ENCODE data around the gene PHLDA1.
A peak's percentile ranks its signal among the peaks of the same experiment; 100 is the strongest.
"Not testable (repeated sequence)": the region's sequence is repeated elsewhere in the genome, so short reads cannot be mapped to it uniquely, and the experiment has no call there.

PHLDA1 gene

DNA sequence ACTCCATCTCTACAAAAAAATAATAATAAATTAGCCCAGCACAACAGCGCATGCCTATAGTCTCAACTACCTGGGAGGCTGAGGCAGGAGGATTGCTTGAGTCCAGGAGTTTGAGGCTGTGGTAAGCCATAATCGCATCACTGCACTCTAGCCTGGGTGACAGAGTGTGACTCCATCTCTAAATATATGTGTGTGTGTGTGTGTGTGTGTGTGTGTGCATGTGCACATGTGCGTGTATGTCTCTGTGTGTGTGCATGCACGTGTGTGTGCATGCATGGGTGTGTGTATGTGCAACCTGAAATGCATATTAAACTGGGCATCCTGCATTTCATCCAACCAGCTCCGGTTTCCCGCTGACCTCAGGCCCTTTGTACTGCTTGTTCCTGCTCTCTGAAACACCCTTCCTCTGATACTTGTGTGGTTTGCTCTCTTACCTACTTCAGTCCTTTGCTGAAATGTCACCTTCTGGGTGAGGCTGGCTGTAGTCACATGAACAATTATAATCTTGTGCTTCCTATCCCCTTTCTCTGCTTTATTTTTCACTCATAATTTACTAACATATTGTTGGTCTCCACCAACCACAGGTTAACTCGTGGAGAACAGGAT, 46.9 kb downstream of the PHLDA1 start:
- DNase-seq: no peak

DNA sequence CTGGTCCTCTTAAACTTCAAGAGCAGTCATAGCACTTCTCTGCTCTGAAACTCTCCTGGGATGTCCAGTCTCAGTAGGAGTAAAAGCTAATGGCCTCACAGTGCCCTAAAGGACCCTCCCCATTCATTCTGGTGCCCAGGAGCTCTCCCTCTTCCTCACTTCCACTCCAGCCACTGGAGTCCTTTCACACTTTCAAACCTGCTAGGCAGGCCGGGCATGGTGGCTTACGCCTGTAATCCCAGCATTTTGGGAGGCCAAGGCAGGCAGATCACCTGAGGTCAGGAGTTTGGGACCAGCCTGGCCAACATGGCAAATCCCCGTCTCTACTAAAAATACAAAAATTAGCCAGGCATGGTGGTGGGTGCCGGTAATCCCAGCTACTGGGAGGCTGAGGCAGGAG, 47.7 kb downstream of the PHLDA1 start:
- DNase-seq: not testable (repeated sequence)

DNA sequence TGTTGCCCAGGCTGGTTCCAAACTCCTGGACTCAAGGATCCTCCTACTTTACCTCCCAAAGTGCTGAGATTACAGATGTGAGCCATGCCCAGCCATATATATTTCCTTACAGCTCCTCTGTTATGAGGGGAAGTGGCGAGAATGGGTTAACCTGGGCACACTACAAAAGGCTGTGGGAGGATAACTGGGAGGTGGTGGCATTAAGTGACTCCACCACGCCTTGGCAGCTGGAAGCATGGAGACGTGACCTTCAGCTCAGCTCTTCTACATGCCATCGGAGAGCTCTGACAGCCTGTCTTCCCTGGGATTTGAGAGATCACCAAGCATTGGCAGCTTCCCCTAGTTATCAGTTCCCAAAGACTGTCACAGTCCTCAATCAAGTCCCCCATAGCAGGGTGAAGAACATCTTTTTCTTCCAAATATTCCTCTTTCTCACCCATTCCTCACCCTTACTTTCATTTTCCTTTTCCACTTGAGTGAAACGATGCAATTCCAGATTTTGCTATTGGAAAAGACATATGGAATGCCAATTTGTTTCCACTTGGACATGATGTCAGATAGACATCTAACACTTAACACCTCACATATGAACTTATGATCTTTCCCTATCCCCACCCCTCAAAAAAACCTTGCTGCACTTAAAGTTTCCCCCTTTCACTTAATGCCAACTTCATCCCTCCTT, 48.5 kb downstream of the PHLDA1 start:
- DNase-seq: no peak

DNA sequence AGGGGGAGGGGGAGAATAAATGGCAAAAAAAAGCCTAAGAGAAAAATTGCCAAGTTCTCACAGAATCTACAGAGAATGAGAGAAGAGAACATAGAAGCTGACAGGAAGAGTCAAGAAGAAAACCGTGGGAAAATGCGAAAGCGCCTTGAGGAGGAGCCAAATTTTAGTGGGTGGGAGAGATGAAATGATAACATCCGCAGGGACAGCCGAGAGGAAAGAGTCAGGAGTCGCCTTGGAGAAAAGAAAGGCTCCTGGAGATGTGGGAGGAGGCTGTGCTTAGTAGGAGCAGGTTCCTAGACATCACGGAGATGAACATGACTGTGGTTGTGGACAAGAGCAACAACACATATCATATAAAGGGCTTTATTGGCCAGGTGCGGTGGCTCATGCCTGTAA, 49.4 kb downstream of the PHLDA1 start:
- no peak for DNase-seq

DNA sequence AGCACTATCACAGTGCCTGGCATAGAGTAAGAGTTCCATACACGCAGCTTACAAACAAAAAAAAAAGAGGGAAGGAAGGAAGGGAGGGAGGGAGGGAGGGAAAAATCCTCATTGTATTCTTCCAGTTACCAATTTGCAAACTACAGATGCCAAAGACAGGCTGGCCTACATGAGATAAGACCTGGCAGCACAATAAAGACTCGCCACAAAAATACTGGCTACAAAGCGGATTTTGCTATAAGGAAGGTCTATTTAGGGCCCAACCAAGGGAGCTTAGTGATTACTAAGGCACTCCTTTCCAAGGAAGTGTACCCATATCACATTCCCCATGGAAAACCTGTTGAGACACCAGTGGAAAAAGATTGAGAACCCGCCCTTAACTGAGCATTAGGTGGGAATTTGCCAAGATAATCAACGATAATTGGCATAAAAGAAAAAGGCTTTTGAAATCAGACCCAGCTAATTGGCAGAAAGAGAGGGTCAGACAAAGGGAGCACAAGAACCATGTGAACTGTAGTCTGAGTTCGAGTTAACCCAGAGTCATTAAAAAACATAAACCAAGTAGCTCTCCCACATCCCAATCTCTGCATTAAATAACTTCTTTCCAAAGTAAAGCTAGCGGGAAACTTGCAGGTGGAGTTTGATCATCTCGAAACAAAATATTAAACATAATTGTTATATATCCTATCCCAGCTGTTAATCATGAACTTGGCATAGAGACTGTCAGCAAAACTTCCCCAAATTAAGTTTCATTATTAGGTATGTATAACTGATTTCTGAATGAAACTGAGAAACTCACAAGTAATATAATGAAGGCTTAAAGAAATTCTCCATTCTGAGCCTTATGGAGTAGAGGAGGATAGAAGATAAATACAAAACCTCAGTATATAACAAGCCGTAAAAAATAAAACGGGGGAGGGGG, 50.1 kb downstream of the PHLDA1 start:
- no peak for DNase-seq

DNA sequence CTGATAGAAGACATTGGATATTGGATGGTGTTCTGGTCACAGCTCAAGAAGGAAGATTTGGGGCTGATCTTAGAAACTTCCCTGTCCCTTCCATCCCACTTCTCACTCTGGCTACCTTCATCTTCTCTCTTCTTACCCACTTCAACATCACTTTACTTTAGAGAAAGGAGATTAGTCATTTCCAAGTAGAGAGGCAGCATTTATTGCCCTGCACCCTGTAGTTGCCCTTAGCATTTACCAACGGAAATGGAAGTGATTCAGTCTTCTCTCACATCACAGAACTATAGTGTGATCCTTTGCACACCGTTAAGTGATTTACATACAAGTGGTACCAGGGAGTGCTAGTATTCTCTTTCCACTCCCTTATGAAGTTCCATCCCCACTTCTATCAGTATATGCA, 52.4 kb downstream of the PHLDA1 start:
- DNase-seq: peak in 1 of 2 experiments; percentile 49

DNA sequence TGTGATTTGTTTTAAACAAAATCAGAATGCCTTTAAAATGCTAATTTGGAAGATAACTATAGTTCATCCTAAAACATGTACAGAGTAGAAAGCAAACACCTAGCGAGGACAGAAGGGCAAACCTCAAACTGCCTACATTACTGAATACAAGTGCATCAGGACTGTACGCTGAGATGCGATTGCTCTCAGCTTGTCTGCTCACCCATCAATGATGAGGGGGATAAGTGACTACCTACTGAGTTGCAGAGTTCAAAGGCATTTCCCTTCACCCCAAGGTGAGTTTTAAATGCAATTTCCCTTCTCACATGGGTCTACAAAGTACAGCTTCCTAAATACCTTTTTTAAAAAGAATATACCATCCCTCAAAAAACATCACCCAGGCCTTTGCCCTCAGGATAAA, 52.9 kb downstream of the PHLDA1 start:
- DNase-seq: no peak

DNA sequence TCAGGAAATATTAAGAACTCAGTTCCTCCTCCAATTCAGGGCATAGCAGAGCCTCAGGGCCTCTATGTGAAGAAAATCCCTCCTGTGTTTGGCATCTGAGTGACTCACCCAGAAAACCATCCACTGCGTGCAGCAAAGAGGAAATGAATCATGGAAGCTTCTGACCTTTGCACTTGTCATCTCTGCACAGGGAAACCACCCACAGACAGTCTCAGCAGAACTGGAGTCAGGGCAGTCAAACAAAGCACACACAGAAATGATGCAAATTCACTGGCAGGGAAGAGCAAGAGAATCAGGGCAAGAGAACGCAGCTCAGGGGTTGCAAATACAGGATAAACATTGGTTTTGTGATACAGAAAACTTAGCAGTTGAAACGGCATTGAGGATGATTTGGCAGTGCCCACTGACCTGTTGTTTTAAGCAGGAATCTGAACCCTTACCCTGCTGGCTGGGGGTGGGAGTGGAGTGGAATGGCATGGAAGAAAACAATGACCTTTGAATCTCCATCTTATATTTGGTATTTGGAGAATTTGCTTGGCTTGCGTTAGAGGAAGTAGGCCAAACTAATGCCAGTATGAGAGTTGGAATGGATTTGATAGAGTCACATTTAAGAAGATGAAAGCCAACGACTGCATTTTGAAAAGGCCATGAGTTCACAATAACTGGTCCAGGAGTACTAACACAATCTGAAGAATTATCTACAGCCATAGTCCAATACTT, 53.5 kb downstream of the PHLDA1 start:
- peak; percentile 99 for DNase-seq

DNA sequence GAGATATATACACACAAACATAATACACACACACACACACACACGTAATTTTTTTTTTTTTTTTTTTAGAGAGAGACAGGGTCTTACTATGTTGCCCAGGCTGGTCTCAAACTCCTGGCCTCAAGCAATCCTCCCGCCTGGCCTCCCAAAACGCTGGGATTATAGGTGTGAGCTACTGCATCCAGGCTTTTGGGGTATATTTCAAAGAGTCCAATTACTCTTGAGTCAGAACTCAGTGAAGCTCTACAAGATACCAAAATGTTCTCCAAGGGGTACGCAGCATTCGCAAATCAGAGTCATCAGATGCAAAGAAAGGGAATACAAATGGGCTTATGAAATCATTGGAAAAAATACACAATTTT, 54.0 kb downstream of the PHLDA1 start:
- DNase-seq: no peak

DNA sequence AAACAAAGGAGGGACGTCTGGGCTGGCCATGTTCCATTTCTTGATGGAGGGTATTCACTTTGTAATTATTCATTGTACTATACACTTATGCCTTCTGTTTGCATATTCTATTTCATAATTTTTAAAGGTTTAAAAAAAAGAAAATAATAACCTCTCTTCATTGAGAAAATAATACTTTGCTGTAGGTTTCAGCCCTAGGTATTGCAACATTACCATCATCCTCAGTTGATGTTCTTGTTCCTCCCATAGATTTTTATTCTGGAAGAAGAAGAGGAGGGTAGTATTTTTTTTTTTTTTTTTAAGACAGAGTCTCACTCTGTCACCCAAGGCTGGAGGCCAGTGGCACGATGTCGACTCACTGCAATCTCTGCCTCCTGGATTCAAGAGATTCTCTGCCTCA, 54.7 kb downstream of the PHLDA1 start:
- no peak for DNase-seq

DNA sequence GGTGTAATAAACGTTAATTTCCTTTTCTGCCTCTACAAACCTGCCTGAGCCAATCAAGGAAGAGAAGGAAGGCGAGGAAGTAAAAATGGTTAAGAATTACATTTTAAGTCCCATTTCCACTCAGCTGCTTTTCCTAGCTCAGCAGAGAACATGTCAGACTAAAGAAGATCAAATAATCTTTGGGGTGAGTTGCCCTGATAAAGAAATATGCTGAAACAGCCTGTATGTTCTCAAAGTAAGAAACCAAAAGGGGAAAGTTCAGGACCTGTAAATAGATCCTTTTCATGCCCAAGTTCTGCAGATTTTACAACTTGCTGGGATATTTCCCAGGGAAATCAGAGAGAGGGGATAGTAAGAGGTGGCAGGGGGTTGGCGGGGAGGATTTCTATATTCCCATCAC, 55.5 kb downstream of the PHLDA1 start:
- DNase-seq: no peak

DNA sequence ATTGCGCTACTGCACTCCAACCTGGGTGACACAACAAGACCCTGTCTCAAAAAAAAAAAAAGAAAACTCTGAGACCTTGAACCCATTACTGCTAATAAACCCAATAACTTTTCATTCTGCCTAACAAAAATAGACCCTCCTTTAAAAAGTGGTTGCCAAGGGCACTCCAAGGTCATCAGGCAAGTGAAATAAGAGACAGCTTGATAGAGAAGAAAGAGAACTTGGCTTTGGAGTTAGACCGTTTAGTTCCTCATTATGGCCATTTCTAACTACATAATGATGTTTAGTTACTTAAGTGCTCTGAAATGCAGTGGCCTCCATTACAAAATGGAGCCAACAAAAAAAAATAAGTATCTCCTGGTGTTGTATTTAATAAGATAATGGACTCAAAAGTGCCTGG, 55.9 kb downstream of the PHLDA1 start:
- DNase-seq: no peak

Data from SW 1271 (cell line).